ENCODE data around the gene CA5A.
"Not testable (repeated sequence)": the region's sequence is repeated elsewhere in the genome, so short reads cannot be mapped to it uniquely, and the experiment has no call there.

The CA5A gene

DNA sequence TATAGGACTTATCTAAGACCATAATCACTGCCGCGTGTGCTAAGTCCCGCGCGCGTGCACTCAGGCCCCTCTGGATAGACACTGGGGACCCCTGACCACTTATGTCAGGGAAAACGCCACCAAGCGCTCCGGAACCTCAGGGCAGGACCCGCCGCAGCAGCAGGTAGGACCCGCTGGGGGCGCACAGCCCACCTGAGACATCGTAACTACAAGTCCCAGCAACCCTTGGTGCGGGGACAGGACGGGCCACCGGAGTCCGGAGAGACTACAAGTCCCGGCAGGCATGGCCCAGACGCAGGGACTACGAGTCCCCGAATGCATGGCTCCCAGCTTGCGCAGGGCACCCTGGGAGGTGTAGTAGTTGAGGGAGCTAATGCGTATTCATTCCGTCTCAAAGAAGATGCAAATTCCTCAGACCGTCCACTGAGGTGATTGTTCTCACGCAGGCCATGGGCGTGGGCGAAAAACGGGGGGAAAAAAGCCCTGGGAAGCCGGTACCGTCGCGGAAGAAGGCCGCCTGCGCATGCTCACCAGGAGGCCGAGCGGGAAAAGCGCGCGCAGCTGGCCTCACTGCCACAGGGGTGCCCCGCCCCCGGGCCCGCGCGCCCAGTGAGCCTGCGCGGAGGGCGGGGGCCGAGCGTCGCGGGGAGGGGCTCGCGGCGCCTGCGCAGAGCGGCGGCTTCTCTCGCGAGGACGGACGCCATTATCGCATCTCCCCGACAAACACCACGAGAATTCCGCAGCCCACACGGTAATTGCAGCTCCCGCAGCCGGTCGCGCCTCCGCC, 14.6 kb upstream of the CA5A start, which contains the start of gene BANP:
Gene BANP, plus strand, starts transcription at position 670 of the 787 bp plus-strand sequence. CDS start 23,682 bp downstream, outside the sequence.
- peak within 1 kb of the TSS; percentile 98 for H3K4me3 Mint-ChIP-seq
- H3K36me3 Mint-ChIP-seq (ENCODE audit: insufficient read depth) = peaks cover 15% of the 10 kb centered on the region
- DNase-seq (ENCODE audit: low spot score in 2 of 2) (peak; percentile 90 to 95), ATAC-seq (replicated peaks; ENCODE audit: extremely low read depth, poor library complexity, severe bottlenecking) (peak; percentile 97)
- H3K27ac Mint-ChIP-seq (ENCODE audit: low read depth) = peak within 1 kb of the TSS; percentile 96
- H3K9me3 Mint-ChIP-seq = no peaks in the 10 kb centered on the region
- H3K27me3 Mint-ChIP-seq = peaks cover 16% of the 10 kb centered on the region
- H3K4me1 Mint-ChIP-seq = peaks cover 33% of the 10 kb centered on the region

DNA sequence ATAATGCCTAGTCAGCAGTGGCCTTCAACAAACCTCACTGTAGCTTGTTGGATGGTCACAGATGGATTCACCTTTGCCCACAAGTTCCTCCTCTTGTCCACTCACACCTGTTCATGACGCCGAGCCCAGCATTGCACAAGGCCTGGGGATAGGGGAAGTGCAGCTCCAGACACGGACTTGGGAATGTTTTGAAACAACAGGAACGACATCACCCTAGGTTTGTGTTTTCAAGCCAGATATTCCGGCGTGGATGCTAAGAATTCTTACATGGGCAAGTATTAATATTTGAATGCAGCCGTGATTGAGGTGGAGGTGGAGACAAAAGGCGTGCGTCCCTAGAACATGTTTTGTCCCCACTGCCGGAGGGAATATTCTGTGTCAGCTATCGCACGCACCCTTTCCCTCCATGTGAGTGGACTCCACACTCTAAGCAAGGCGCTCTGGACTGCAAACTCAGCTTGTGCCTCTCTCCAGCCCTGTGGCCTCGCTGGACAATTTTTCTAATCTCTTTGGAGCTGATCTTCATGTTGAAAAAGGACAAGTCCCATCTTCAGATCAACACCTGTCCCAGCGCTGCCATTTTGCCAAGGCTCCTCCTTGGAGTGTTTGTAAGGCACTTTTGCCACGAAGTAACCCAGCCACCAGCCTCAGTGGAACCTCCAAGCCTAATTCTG, 12.9 kb upstream of the CA5A start:
- peaks cover 11% of the 10 kb centered on the region for H3K36me3 Mint-ChIP-seq (ENCODE audit: insufficient read depth)
- ATAC-seq (replicated peaks; ENCODE audit: extremely low read depth, poor library complexity, severe bottlenecking) = no peak
- no peak for DNase-seq (ENCODE audit: low spot score in 2 of 2)
- peaks cover 16% of the 10 kb centered on the region for H3K27me3 Mint-ChIP-seq
- no peaks in the 10 kb centered on the region for H3K9me3 Mint-ChIP-seq
- peaks cover 19% of the 10 kb centered on the region for H3K4me1 Mint-ChIP-seq
- H3K4me3 Mint-ChIP-seq = no peak overlapping the region
- no peak overlapping the region for H3K27ac Mint-ChIP-seq (ENCODE audit: low read depth)

- no peak overlapping the region for H3K27ac Mint-ChIP-seq (ENCODE audit: low read depth)
- H3K27me3 Mint-ChIP-seq = peaks cover 16% of the 10 kb centered on the region
Observed at GRCh38 chr16:87948735-87949070, 12.4 kb upstream of the CA5A start.

GRCh38 chr16:87948119-87948545, 11.8 kb upstream of the CA5A start:
- Mint-ChIP-seq H3K36me3 (ENCODE audit: insufficient read depth) (peaks cover 9% of the 10 kb centered on the region), H3K4me3 (no peak overlapping the region), H3K9me3 (no peaks in the 10 kb centered on the region), H3K4me1 (peaks cover 8% of the 10 kb centered on the region), H3K27me3 (peaks cover 16% of the 10 kb centered on the region), H3K27ac (ENCODE audit: low read depth) (no peak overlapping the region)
- no peak for ATAC-seq (replicated peaks; ENCODE audit: extremely low read depth, poor library complexity, severe bottlenecking)
- DNase-seq (ENCODE audit: low spot score in 2 of 2) = no peak

More at GRCh38 chr16:87948735-87949070, 12.4 kb upstream of the CA5A start:
- DNase-seq (ENCODE audit: low spot score in 2 of 2) = no peak
- H3K4me3 Mint-ChIP-seq = no peak overlapping the region
- no peak for ATAC-seq (replicated peaks; ENCODE audit: extremely low read depth, poor library complexity, severe bottlenecking)
- peaks cover 11% of the 10 kb centered on the region for H3K36me3 Mint-ChIP-seq (ENCODE audit: insufficient read depth)
- H3K9me3 Mint-ChIP-seq = no peaks in the 10 kb centered on the region
- H3K4me1 Mint-ChIP-seq = peaks cover 14% of the 10 kb centered on the region

DNA sequence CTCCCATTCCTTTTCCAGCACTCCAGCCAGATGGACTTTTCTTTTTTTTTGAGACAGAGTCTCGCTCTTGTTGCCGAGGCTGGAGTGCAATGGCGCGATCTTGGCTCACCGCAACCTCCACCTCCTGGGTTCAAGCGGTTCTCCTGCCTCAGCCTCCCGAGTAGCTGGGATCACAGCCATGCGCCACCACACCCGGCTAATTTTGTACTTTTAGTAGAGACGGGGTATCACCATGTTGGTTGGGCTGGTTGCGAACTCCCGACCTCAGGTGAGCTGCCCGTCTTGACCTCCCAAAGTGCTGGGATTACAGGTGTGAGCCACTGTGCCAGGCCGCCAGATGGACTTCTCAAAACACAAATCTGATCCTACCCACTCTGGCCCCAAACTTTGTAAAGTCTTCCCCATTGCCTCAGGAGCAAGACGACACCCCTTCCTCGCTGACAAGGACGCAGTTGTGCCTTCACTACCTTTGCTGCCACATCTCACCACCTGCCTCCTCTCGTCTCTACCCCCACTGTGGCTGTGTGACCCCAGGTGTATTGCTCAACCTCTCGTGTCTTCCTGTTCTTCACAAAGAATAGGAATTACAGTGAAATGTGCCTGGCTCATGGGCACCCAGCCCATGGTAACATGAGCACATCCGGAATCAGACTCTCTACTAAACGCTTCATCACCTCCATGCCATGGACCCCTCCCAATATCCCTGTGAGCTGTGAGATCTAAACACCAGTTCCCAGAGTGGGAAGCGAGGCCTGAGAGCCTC, 11.2 kb upstream of the CA5A start:
- Mint-ChIP-seq H3K27ac (ENCODE audit: low read depth) (no peak overlapping the region), H3K27me3 (peaks cover 16% of the 10 kb centered on the region), H3K9me3 (no peaks in the 10 kb centered on the region), H3K36me3 (ENCODE audit: insufficient read depth) (peaks cover 9% of the 10 kb centered on the region), H3K4me1 (peaks cover 8% of the 10 kb centered on the region), H3K4me3 (no peak overlapping the region)
- ATAC-seq (replicated peaks; ENCODE audit: extremely low read depth, poor library complexity, severe bottlenecking) (no peak), DNase-seq (ENCODE audit: low spot score in 2 of 2) (no peak)

DNA sequence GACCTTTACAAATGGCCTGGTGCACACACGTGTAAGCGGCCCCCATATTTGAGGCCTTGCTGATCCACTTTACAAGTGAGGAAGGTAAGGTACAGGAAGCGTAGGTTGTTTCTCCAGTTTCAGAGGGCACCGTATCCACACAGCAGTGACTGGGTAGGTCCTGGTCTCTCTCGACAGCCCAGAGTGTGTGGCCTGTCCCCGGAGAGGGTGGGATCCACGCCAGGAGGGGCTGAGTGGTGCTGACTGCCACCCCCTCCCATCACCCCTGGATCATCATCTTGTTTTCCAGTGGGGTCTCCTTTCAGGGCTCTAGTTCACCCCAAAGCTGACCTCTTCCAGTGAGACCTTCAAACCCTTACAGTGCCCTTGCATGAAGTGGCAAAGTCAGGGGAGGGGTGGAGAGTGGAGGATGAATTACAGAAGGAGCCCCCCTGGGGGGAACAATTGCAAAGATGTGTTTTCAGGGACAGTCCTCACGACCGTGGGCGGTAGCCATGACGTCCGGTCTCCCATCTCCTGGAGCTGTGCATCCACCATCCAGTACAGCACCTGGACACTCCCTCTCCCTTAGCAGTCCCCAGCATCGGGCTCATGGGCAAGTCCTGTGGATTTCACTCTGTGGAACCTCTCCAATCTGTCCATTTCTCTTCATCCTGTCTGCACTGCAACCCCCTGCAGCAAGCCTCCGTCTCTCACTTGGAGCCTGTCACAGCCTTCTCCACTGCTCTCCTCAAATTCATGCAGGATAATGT, 10.4 kb upstream of the CA5A start:
- no peaks in the 10 kb centered on the region for H3K9me3 Mint-ChIP-seq
- no peak overlapping the region for H3K27ac Mint-ChIP-seq (ENCODE audit: low read depth)
- H3K27me3 Mint-ChIP-seq = peaks cover 16% of the 10 kb centered on the region
- H3K36me3 Mint-ChIP-seq (ENCODE audit: insufficient read depth) = peaks cover 5% of the 10 kb centered on the region
- DNase-seq (ENCODE audit: low spot score in 2 of 2) (no peak), ATAC-seq (replicated peaks; ENCODE audit: extremely low read depth, poor library complexity, severe bottlenecking) (no peak)
- peaks cover under 1% of the 10 kb centered on the region for H3K4me1 Mint-ChIP-seq
- no peak overlapping the region for H3K4me3 Mint-ChIP-seq

- ATAC-seq (replicated peaks; ENCODE audit: extremely low read depth, poor library complexity, severe bottlenecking) (no peak), DNase-seq (ENCODE audit: low spot score in 2 of 2) (no peak)
- Mint-ChIP-seq H3K4me1 (no peaks in the 10 kb centered on the region), H3K27ac (ENCODE audit: low read depth) (no peak overlapping the region), H3K27me3 (peaks cover 16% of the 10 kb centered on the region), H3K36me3 (ENCODE audit: insufficient read depth) (no peaks in the 10 kb centered on the region), H3K4me3 (no peak overlapping the region), H3K9me3 (no peaks in the 10 kb centered on the region)
Observed at GRCh38 chr16:87945351-87946042, 9.2 kb upstream of the CA5A start.

GRCh38 chr16:87942680-87943079, 6.4 kb upstream of the CA5A start:
- no peaks in the 10 kb centered on the region for H3K4me1 Mint-ChIP-seq
- no peak overlapping the region for H3K27ac Mint-ChIP-seq (ENCODE audit: low read depth)
- DNase-seq (ENCODE audit: low spot score in 2 of 2) (no peak), ATAC-seq (replicated peaks; ENCODE audit: extremely low read depth, poor library complexity, severe bottlenecking) (no peak)
- no peaks in the 10 kb centered on the region for H3K9me3 Mint-ChIP-seq
- no peaks in the 10 kb centered on the region for H3K36me3 Mint-ChIP-seq (ENCODE audit: insufficient read depth)
- no peak overlapping the region for H3K4me3 Mint-ChIP-seq
- peaks cover 10% of the 10 kb centered on the region for H3K27me3 Mint-ChIP-seq

DNA sequence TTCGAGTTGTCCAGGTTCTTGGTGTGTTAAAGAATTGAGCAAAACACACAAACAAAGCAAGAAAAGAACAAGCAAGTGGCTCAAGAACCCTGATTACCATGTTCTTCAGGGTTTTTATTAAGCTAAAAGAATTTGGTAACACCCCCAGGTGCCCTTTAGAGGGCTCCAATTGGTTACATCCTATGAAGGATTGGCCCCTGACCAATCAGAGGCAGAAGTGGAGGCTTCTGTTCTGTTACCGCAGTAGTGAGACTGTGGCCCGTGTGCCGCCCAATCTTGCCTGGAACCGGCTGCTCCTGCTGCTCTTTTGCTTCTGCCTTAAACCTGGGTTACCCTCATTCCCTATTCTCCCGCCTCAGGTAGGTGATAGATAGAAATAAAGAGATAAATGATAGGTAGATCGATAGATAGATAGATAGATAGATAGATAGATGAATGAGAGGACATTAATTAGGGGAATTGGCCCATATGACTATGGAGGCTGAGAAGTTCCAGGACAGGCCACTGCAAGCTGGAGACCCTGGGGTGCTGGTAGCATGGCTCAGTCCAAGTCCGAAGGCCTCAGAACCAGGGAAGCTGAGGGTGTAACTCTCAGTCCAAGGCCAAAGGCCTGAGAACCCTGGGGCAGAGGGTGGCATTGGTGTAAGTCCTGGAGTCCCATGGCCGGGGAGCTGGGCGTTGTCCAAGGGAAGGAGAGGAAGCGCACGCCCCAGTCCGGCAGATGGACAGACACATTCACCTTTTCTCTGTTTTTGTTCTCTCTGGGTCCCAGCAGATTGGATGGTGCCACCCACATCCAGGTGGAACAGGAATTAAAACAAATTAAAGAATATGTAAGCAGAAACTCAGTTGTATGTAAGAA, 3.5 kb upstream of the CA5A start:
- Mint-ChIP-seq H3K36me3 (ENCODE audit: insufficient read depth) (no peaks in the 10 kb centered on the region), H3K27me3 (no peaks in the 10 kb centered on the region), H3K4me3 (no peak overlapping the region), H3K4me1 (no peaks in the 10 kb centered on the region), H3K27ac (ENCODE audit: low read depth) (no peak overlapping the region), H3K9me3 (no peaks in the 10 kb centered on the region)
- DNase-seq (ENCODE audit: low spot score in 2 of 2) (no peak), ATAC-seq (replicated peaks; ENCODE audit: extremely low read depth, poor library complexity, severe bottlenecking) (no peak)

- H3K4me3 Mint-ChIP-seq = no peak overlapping the region
- H3K4me1 Mint-ChIP-seq = no peaks in the 10 kb centered on the region
- no peaks in the 10 kb centered on the region for H3K9me3 Mint-ChIP-seq
- H3K27ac Mint-ChIP-seq (ENCODE audit: low read depth) = no peak overlapping the region
- no peaks in the 10 kb centered on the region for H3K27me3 Mint-ChIP-seq
- no peaks in the 10 kb centered on the region for H3K36me3 Mint-ChIP-seq (ENCODE audit: insufficient read depth)
- ATAC-seq (replicated peaks; ENCODE audit: extremely low read depth, poor library complexity, severe bottlenecking) (no peak), DNase-seq (ENCODE audit: low spot score in 2 of 2) (no peak)
Observed at GRCh38 chr16:87938412-87938949, 2.2 kb upstream of the CA5A start.

DNA sequence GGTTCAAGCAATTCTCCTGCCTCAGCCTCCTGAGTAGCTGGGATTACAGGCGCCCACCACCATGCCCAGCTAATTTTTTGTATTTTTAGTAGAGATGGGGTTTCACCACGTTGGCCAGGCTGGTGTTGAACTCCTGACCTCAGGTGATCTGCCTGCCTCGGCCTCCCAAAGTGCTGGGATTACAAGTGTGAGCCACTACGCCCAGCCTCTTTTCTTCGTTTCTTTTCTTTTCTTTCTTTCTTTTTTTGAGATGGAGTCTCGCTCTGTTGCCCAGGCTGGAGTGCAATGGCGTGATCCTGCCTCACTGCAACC, 858 bp upstream of the CA5A start:
- H3K36me3 Mint-ChIP-seq (ENCODE audit: insufficient read depth); ATAC-seq (replicated peaks; ENCODE audit: extremely low read depth, poor library complexity, severe bottlenecking); H3K4me3 Mint-ChIP-seq; DNase-seq (ENCODE audit: low spot score in 2 of 2); H3K27ac Mint-ChIP-seq (ENCODE audit: low read depth); H3K27me3 Mint-ChIP-seq; H3K9me3 Mint-ChIP-seq; H3K4me1 Mint-ChIP-seq: not testable (repeated sequence)
